PC-9 (cell line): ENCODE results near the gene ATG2A.

Source experiments
- CTCF ChIP-seq: fragments of 200-600 bp; sonication (generic); conservative IDR thresholded peaks from 2 replicates; pipeline ENCODE4 v1.6.1; 2017; ENCODE audit warnings: mixed run types, antibody characterized with exemption, mild to moderate bottlenecking, moderate library complexity
- EZH2 ChIP-seq: fragments of 200-600 bp; sonication (generic); IDR thresholded peaks from 2 replicates; pipeline ENCODE4 v1.8.0; 2017; ENCODE audit warnings: antibody characterized with exemption, low read depth

- no peak for TF ChIP-seq CTCF
- TF ChIP-seq EZH2, result no peak
Observed at GRCh38 chr11:64852804-64853509, 64.1 kb downstream of the ATG2A start.
